ENCODE results near the gene VPS16.
"Not testable (repeated sequence)": the region's sequence is repeated elsewhere in the genome, so short reads cannot be mapped to it uniquely, and the experiment has no call there.

The VPS16 gene

DNA sequence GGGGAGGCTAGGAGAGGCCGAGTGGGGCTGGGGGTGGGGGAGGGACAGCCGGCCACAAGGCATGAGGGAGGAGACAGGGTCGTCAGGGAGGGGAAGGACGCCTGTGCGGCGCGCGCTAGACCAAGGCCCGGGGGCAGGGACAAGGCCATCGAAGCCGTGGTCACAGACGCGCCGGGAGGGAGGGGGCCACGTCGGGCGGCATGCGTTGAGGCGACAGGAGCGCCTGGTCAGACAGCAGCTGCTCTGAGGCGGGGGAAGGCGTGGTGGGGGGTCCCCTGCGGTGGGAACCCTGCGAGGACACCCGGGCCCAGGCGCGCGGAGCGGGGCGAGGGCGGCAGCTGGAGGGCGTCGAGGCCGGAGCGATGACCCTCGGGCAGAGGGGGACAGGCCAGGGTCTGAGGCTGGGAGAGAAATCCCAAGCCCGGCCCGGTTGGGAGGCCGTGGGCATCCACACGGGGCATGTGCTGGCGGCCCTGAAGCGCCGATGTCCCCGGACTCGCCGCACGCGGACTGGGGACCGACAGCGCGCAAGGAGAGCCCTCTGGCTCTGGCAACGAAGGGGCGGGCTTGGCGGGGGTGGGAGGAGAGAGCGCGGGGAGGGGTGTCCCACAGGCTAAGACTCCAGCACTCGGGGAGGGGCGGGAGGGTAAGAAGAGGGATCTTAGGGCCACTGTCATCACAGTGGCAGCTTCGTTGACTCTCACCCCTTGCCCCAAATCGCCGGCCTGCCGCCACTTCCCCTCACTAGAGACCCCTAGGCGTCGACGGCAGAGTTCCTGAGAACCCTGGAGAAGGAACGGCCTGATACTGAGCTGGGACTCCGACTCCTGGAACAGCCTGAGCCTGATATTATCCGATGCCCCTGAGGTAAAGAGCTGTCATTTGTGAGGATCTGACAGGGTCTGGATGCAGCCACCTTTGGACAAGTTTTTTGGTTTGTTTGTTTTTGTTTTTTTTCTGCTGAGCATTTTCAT lies 19.4 kb upstream of the VPS16 start:
- in situ Hi-C loops (cut with MboI; ENCODE audit: low pct_unique_long_range_greater_than_20kb, low sequenced_read_pairs, unreplicated experiment), result no loop called here
- TF ChIP-seq, protein P1, sequence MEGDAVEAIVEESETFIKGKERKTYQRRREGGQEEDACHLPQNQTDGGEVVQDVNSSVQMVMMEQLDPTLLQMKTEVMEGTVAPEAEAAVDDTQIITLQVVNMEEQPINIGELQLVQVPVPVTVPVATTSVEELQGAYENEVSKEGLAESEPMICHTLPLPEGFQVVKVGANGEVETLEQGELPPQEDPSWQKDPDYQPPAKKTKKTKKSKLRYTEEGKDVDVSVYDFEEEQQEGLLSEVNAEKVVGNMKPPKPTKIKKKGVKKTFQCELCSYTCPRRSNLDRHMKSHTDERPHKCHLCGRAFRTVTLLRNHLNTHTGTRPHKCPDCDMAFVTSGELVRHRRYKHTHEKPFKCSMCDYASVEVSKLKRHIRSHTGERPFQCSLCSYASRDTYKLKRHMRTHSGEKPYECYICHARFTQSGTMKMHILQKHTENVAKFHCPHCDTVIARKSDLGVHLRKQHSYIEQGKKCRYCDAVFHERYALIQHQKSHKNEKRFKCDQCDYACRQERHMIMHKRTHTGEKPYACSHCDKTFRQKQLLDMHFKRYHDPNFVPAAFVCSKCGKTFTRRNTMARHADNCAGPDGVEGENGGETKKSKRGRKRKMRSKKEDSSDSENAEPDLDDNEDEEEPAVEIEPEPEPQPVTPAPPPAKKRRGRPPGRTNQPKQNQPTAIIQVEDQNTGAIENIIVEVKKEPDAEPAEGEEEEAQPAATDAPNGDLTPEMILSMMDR (IDR thresholded peaks at IDR 0.05; ENCODE audit: extremely low read depth, insufficient read depth, missing control alignments), result no peak

DNA sequence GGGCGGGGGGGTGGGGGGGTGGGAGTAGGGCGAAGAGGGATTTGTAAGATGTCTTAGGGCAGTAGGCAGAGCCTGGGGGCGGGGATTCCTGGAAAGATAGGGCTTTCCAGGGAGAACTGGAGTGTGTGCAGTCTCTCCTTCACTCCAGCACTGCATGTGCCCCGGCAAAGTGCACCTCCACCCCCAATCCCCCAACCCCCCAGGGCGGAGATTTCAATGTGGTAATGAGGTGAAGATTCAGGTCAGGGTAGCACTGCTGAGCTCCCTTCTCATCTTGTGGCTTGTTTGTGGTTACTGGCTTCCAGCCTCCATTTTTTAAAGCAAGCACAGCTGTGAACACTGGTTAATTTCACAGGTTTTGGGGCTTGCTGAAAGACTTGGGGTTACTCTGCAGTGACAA lies 18.5 kb upstream of the VPS16 start:
- TF ChIP-seq, protein P1 (IDR thresholded peaks at IDR 0.05; ENCODE audit: extremely low read depth, insufficient read depth, missing control alignments), result no peak
- DNase-seq (ENCODE audit: low spot score), result no peak
- in situ Hi-C loops (cut with MboI; ENCODE audit: low pct_unique_long_range_greater_than_20kb, low sequenced_read_pairs, unreplicated experiment), result no loop called here

More for the DNA sequence above, 19.4 kb upstream of the VPS16 start:
- no peak for DNase-seq (ENCODE audit: low spot score)

- TF ChIP-seq, protein P1 (IDR thresholded peaks at IDR 0.05; ENCODE audit: extremely low read depth, insufficient read depth, missing control alignments), result no peak
- no peak for DNase-seq (ENCODE audit: low spot score)
- in situ Hi-C loops (cut with MboI; ENCODE audit: low pct_unique_long_range_greater_than_20kb, low sequenced_read_pairs, unreplicated experiment), result no loop called here
Observed at GRCh38 chr20:2825761-2826160, 14.8 kb upstream of the VPS16 start.

DNA sequence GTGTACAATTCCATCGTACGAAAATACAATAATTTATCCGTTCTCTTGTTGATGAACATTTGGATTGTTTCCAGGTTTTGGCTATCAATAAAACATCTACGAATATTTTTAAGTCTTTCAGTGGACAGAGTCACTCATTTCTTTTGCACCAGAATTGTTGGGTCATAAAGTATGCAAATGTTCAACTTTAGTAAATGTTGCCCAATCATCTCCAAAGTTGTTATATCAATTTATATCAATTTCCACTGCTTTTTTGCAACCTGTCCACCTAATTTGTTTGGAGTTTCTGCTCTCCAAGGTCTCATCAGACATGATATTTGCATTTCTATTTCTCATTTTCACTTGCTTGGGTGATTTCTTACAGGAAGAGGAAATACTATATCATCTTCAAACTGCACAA lies 13.9 kb upstream of the VPS16 start:
- TF ChIP-seq, protein P1 (IDR thresholded peaks at IDR 0.05; ENCODE audit: extremely low read depth, insufficient read depth, missing control alignments), result no peak
- in situ Hi-C loops (cut with MboI; ENCODE audit: low pct_unique_long_range_greater_than_20kb, low sequenced_read_pairs, unreplicated experiment), result no loop called here
- no peak for DNase-seq (ENCODE audit: low spot score)

DNA sequence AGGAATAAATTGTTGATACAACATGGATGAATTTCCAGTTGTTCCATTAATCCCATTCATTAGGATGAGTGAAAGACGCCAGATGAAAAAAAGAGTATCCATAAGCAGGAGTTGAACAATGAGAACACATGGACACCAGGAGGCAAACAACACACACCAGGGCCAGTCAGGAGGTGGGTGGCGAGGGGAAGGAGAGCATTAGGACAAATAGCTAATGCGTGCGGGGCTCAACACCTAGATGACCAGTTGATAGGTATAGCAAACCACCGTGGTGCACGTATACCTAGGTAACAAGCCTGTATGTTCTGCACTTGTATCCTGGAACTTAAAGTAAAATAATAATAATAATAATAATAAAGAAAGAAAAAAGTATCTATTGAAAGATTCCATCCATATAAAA lies 11.2 kb upstream of the VPS16 start:
- no peak for DNase-seq (ENCODE audit: low spot score)
- TF ChIP-seq, protein P1 (IDR thresholded peaks at IDR 0.05; ENCODE audit: extremely low read depth, insufficient read depth, missing control alignments), result no peak
- in situ Hi-C loops (cut with MboI; ENCODE audit: low pct_unique_long_range_greater_than_20kb, low sequenced_read_pairs, unreplicated experiment), result no loop called here

GRCh38 chr20:2831206-2831605 lies 9.3 kb upstream of the VPS16 start:
- in situ Hi-C loops (cut with MboI; ENCODE audit: low pct_unique_long_range_greater_than_20kb, low sequenced_read_pairs, unreplicated experiment); DNase-seq (ENCODE audit: low spot score): not testable (repeated sequence)

GRCh38 chr20:2833761-2834160 lies 6.8 kb upstream of the VPS16 start:
- TF ChIP-seq, protein P1 (IDR thresholded peaks at IDR 0.05; ENCODE audit: extremely low read depth, insufficient read depth, missing control alignments), result no peak
- in situ Hi-C loops (cut with MboI; ENCODE audit: low pct_unique_long_range_greater_than_20kb, low sequenced_read_pairs, unreplicated experiment), result no loop called here
- no peak for DNase-seq (ENCODE audit: low spot score)
